ENCODE measurements around the gene FAM210B. TPM values are rescaled to one million over a fixed set of nuclear protein-coding genes. Genes with fewer than 3 reads are reported as not detected.
"Not testable (repeated sequence)": the region's sequence is repeated elsewhere in the genome, so short reads cannot be mapped to it uniquely, and the experiment has no call there.

Gene FAM210B
- total and polyA plus RNA-seq, 2 of the 8 experiments (the other 6 are each of a cell fraction or from before 2014, with no cell fraction given) = 9.4 to 15.0 TPM

- H3K23ac ChIP-seq (ENCODE audit: insufficient read length); H3K18ac ChIP-seq (ENCODE audit: extremely low read depth, low read length); H2BK120ac ChIP-seq (replicated peaks; ENCODE audit: low read depth, low read length); H3K9ac ChIP-seq (replicated peaks in 1 of 4; ENCODE audit: extremely low read depth in 1 of 4, low read depth in 3 of 4, low read length in 3 of 4); H3K36me3 ChIP-seq (ENCODE audit: control insufficient read depth in 2 of 4, insufficient read depth in 4 of 4, low read length in 3 of 4); H2BK15ac ChIP-seq (ENCODE audit: low read length); H2AK5ac ChIP-seq (ENCODE audit: low read depth, low read length); H3K4me3 ChIP-seq (ENCODE audit: extremely low read depth in 1 of 4, insufficient read depth in 2 of 4, low read depth in 3 of 4, low read length in 4 of 4); H4K20me1 ChIP-seq (replicated peaks in 1 of 2; ENCODE audit: control insufficient read depth in 1 of 2, insufficient read depth in 2 of 2, low read length in 2 of 2); FAIRE-seq; H3K4me2 ChIP-seq (ENCODE audit: insufficient read depth in 1 of 2, low read depth in 2 of 2, low read length in 2 of 2); H3K79me1 ChIP-seq (ENCODE audit: low read depth, low read length); H2BK20ac ChIP-seq (ENCODE audit: low read length); H3K79me2 ChIP-seq (ENCODE audit: control insufficient read depth in 1 of 2, insufficient read depth in 2 of 2, low read length in 2 of 2); H3K27ac ChIP-seq (ENCODE audit: low read depth, low read length); H3K23me2 ChIP-seq (ENCODE audit: low read depth, low read length); H4K8ac ChIP-seq (ENCODE audit: extremely low read depth, insufficient read depth, low read length); H3K4me1 ChIP-seq (replicated peaks in 1 of 4; ENCODE audit: control insufficient read depth in 3 of 4, insufficient read depth in 4 of 4, low read length in 3 of 4); H2BK5ac ChIP-seq (ENCODE audit: low read depth, low read length); H3K27me3 ChIP-seq (replicated peaks in 1 of 4; ENCODE audit: control insufficient read depth in 3 of 4, extremely low read depth in 1 of 4, insufficient read depth in 3 of 4, low read length in 3 of 4); POLR2A ChIA-PET (ENCODE audit: partially characterized antibody); DNase-seq (ENCODE audit: low read depth in 1 of 2, low spot score in 2 of 2); H2BK12ac ChIP-seq (ENCODE audit: low read depth, low read length); H2AFZ ChIP-seq (ENCODE audit: low read length); H4K91ac ChIP-seq (replicated peaks; ENCODE audit: insufficient read length, low read length); H3K56ac ChIP-seq (replicated peaks; ENCODE audit: insufficient read length, low read depth, low read length); H3K14ac ChIP-seq (ENCODE audit: insufficient read length); H4K5ac ChIP-seq (ENCODE audit: insufficient read length, low read depth, low read length); H3K4ac ChIP-seq (replicated peaks; ENCODE audit: insufficient read length, low read depth, low read length): not testable (repeated sequence)
- CTCF ChIA-PET (ENCODE audit: partially characterized antibody) = interaction anchor here (0.8 kb wide), 1 partner anchor 97 kb away, joined by 3 read pairs; no protein-coding TSS in a partner anchor
- WGBS, 2 experiments (ENCODE audit: extremely low coverage in 1 of 2, insufficient coverage in 1 of 2, insufficient read length in 1 of 2, insufficient replicate concordance in 2 of 2, low coverage in 1 of 2, low lambda C conversion rate in 2 of 2, missing lambda C conversion rate in 1 of 2) = 87% methylated on average over 7 of the region's 8 CpGs; no CpG with 5 or more reads in 1 of the 2 experiments
- H3K9me3 ChIP-seq (ENCODE audit: insufficient read depth in 2 of 2, low read depth in 1 of 2, low read length in 1 of 2) = peaks cover 33 to 58% of the 10 kb centered on the region in 2 experiments
These were observed 22.1 kb upstream of the FAM210B start for GRCh38 chr20:56336709-56337108.

Data from H1 (cell line).